CD4-positive, alpha-beta T cell (primary cell): ENCODE data around the gene KPNA6. TPM values are rescaled to one million over a fixed set of nuclear protein-coding genes. Genes with fewer than 3 reads are reported as not detected.
A peak's percentile ranks its signal among the peaks of the same experiment; 100 is the strongest.

Experiments used
- ATAC-seq: fragments of 200-7000 bp; cut with Tn5 transposase; one replicate; pipeline ENCODE4 v1.10.0; 2022; ENCODE audit warnings: mild to moderate bottlenecking; ENCODE audit not compliant: poor library complexity
- CTCF ChIA-PET: fragments of 350-600 bp; sonication (Branson Sonifier 250); formaldehyde crosslinking; loops from one replicate; lab custom pipeline; 2021; ENCODE audit warnings: antibody characterized with exemption, inconsistent platforms; lab: Charles Lee
- POLR2A ChIA-PET: fragments of 350-600 bp; sonication (Branson Sonifier 250); formaldehyde crosslinking; loops from one replicate; lab custom pipeline; 2021; ENCODE audit warnings: antibody characterized with exemption, inconsistent platforms; lab: Charles Lee
- DNase-seq, 14 experiments: peaks; one replicate each; pipeline ENCODE4 v3.0.0-alpha.2; 2013 to 2020; ENCODE audit warnings: mixed read lengths in 2 of 14
- H3K27ac ChIP-seq, 2 donors: one replicate each; pipeline versions ENCODE4 v1.5.1 to v1.7.0; 2013; ENCODE audit warnings: low read length in 2 of 2, low read depth in 1 of 2, mild to moderate bottlenecking in 1 of 2
- H3K27me3 ChIP-seq, 2 experiments: 1 replicate in 1 of 2; 2 replicates in 1 of 2; pipeline versions ENCODE4 v1.6.1 to v1.7.0; 2013; ENCODE audit warnings: low read length in 2 of 2, control low read depth in 1 of 2, mild to moderate bottlenecking in 1 of 2, moderate library complexity in 1 of 2; ENCODE audit not compliant: insufficient read depth in 2 of 2, control insufficient read depth in 1 of 2
- H3K36me3 ChIP-seq: one replicate; pipeline ENCODE4 v1.6.1; 2013; ENCODE audit warnings: low read length, control low read depth; ENCODE audit not compliant: insufficient read depth
- H3K4me1 ChIP-seq: one replicate; pipeline ENCODE4 v1.6.1; 2013; ENCODE audit warnings: low read length, control low read depth; ENCODE audit not compliant: insufficient read depth
- H3K4me3 ChIP-seq: one replicate; pipeline ENCODE4 v1.5.1; 2013; ENCODE audit warnings: mild to moderate bottlenecking, low read length, moderate library complexity
- H3K9me3 ChIP-seq, 2 experiments: 1 replicate in 1 of 2; 2 replicates in 1 of 2; pipeline versions ENCODE4 v1.6.1 to v1.7.0; 2013; ENCODE audit warnings: low read length in 2 of 2, mild to moderate bottlenecking in 2 of 2, control low read depth in 1 of 2, moderate library complexity in 1 of 2; ENCODE audit not compliant: control insufficient read depth in 1 of 2, insufficient read depth in 1 of 2
- H3K27ac Mint-ChIP-seq: one replicate; pipeline ENCODE4 v1.8.0; 2020; ENCODE audit warnings: mixed read lengths
- H3K27me3 Mint-ChIP-seq: one replicate; pipeline ENCODE4 v1.8.0; 2021; ENCODE audit warnings: mixed read lengths
- H3K36me3 Mint-ChIP-seq: one replicate; pipeline ENCODE4 v1.8.0; 2021; ENCODE audit warnings: low read depth, mixed read lengths
- H3K4me1 Mint-ChIP-seq: one replicate; pipeline ENCODE4 v1.8.0; 2021; ENCODE audit warnings: low read depth, mixed read lengths
- H3K4me3 Mint-ChIP-seq: one replicate; pipeline ENCODE4 v1.8.0; 2020; ENCODE audit warnings: mild to moderate bottlenecking, mixed read lengths
- H3K9me3 Mint-ChIP-seq: one replicate; pipeline ENCODE4 v1.8.0; 2020; ENCODE audit warnings: mixed read lengths
- CTCF ChIP-seq: fragments of 200-600 bp; IDR thresholded peaks from one replicate; pipeline ENCODE4 v1.8.0; 2022; ENCODE audit warnings: antibody characterized with exemption, mild to moderate bottlenecking
- intact Hi-C, 2 experiments: fragments of 100-400 bp; cut with DNase I in 1 of 2; cut with micrococcal nuclease in 1 of 2; formaldehyde crosslinking; loops; one replicate each; pipeline versions ENCODE4 v1.15.1 to v1.9.0; 2023 to 2025; cut with DNase I, micrococcal nuclease
- total RNA-seq, 174 experiments: library from RNA in 2 of 174; stranded (reverse) in 2 of 174; gene quantifications; one replicate each; pipeline ENCODE4 v1.2.3 and lab custom pipeline; 2021 to 2026

The KPNA6 gene
- total RNA-seq, 2 experiments from 2014 or later = 47.1 to 47.8 TPM

- no peaks in the 10 kb centered on the region for H3K9me3 Mint-ChIP-seq
- CTCF ChIA-PET = no interaction called here
- no peak within 1 kb of the TSS for H3K4me3 ChIP-seq
- peak in 4 of 14 experiments; percentile 17 to 42 (median 32) for DNase-seq
- no peaks in the 10 kb centered on the region for H3K27me3 ChIP-seq
- H3K27ac ChIP-seq = no peak within 1 kb of the TSS
- H3K36me3 Mint-ChIP-seq = peaks cover 4% of the 10 kb centered on the region
- ATAC-seq = no peak
- H3K4me1 Mint-ChIP-seq = peaks cover 16% of the 10 kb centered on the region
- H3K27ac Mint-ChIP-seq = peak within 1 kb of the TSS; percentile 36
- H3K4me1 ChIP-seq = peaks cover 31% of the 10 kb centered on the region
- POLR2A ChIA-PET = interaction anchor here (1.1 kb wide), 1 partner anchor 13 kb away, joined by 3 read pairs; no protein-coding TSS in a partner anchor
- TF ChIP-seq CTCF = no peak
- peaks cover 8% of the 10 kb centered on the region for H3K36me3 ChIP-seq
- H3K27me3 Mint-ChIP-seq = no peaks in the 10 kb centered on the region
- intact Hi-C loops = loop anchor here in 1 of 2 experiments (10.0 kb wide), 2 partner anchors 104 to 564 kb away; partner anchors contain the start of genes KPNA6 and PEF1
- peak within 1 kb of the TSS; percentile 25 for H3K4me3 Mint-ChIP-seq
- no peaks in the 10 kb centered on the region for H3K9me3 ChIP-seq
Observed at GRCh38 chr1:32208891-32209328, 101.1 kb downstream of the KPNA6 start, which contains the start of gene DCDC2B. Gene DCDC2B, plus strand, starts transcription at chr1:32209089. Its CDS starts 5 bp downstream, at chr1:32209094.

- Histone ChIP-seq H3K9me3 (no peaks in the 10 kb centered on the region), H3K4me3 (no peak overlapping the region), H3K4me1 (peaks cover 16% of the 10 kb centered on the region), H3K27me3 (no peaks in the 10 kb centered on the region), H3K27ac (no peak overlapping the region), H3K36me3 (peaks cover 32% of the 10 kb centered on the region)
- ATAC-seq (peak; percentile 96), DNase-seq (peak; percentile 33 to 81 (median 50))
- H3K27me3 Mint-ChIP-seq = no peaks in the 10 kb centered on the region
- ChIA-PET CTCF (interaction anchor here (0.6 to 3.8 kb wide), 25 partner anchors 9 to 197 kb away, joined by 3 to 22 read pairs (median 6); partner anchors contain the start of genes BSDC1, CCDC28B, HDAC1 and IQCC), POLR2A (interaction anchor here (0.5 to 3.0 kb wide), 21 partner anchors 10 to 178 kb away, joined by 3 to 20 read pairs (median 5); partner anchors contain the start of genes BSDC1, CCDC28B, IQCC and LCK)
- H3K36me3 Mint-ChIP-seq = peaks cover 33% of the 10 kb centered on the region
- peak; percentile 85 for TF ChIP-seq CTCF
- intact Hi-C loops = loop anchor here (1.0 kb wide), 3 partner anchors 74 to 198 kb away; no protein-coding TSS in a partner anchor
- no peak overlapping the region for H3K4me3 Mint-ChIP-seq
- no peaks in the 10 kb centered on the region for H3K9me3 Mint-ChIP-seq
- peak overlapping the region; percentile 62 for H3K27ac Mint-ChIP-seq
- peaks cover 13% of the 10 kb centered on the region for H3K4me1 Mint-ChIP-seq
Observed at GRCh38 chr1:32215629-32216480, 108.0 kb downstream of the KPNA6 start.

GRCh38 chr1:32216566-32216965, 108.7 kb downstream of the KPNA6 start:
- CTCF ChIA-PET = interaction anchor here (0.7 to 3.8 kb wide), 14 partner anchors 11 to 178 kb away, joined by 3 to 22 read pairs (median 8); partner anchors contain the start of genes BSDC1, CCDC28B, HDAC1 and IQCC
- intact Hi-C loops = no loop called here
- Histone ChIP-seq H3K27me3 (no peaks in the 10 kb centered on the region), H3K9me3 (no peaks in the 10 kb centered on the region), H3K4me3 (no peak overlapping the region), H3K36me3 (peaks cover 32% of the 10 kb centered on the region), H3K4me1 (peaks cover 23% of the 10 kb centered on the region), H3K27ac (no peak overlapping the region)
- no peaks in the 10 kb centered on the region for H3K9me3 Mint-ChIP-seq
- peaks cover 37% of the 10 kb centered on the region for H3K36me3 Mint-ChIP-seq
- DNase-seq = no peak
- H3K4me3 Mint-ChIP-seq = no peak overlapping the region
- POLR2A ChIA-PET = interaction anchor here (0.5 to 3.0 kb wide), 16 partner anchors 11 to 227 kb away, joined by 3 to 20 read pairs (median 8); partner anchors contain the start of genes BSDC1, CCDC28B, IQCC and MARCKSL1
- no peak for TF ChIP-seq CTCF
- H3K4me1 Mint-ChIP-seq = peaks cover 20% of the 10 kb centered on the region
- no peaks in the 10 kb centered on the region for H3K27me3 Mint-ChIP-seq
- H3K27ac Mint-ChIP-seq = no peak overlapping the region
- ATAC-seq = no peak
